GM21529 (cell line): Measurements from ENCODE around the gene SNAPC4.

ENCODE experiments used
- ATAC-seq: cut with Tn5 transposase; IDR thresholded peaks from one replicate; pipeline ENCODE4 v1.9.1; 2021; ENCODE audit not compliant: unreplicated experiment

The SNAPC4 gene

GRCh38 chr9:136392538-136393449 is 7.2 kb downstream of the SNAPC4 start:
- no peak for ATAC-seq

DNA sequence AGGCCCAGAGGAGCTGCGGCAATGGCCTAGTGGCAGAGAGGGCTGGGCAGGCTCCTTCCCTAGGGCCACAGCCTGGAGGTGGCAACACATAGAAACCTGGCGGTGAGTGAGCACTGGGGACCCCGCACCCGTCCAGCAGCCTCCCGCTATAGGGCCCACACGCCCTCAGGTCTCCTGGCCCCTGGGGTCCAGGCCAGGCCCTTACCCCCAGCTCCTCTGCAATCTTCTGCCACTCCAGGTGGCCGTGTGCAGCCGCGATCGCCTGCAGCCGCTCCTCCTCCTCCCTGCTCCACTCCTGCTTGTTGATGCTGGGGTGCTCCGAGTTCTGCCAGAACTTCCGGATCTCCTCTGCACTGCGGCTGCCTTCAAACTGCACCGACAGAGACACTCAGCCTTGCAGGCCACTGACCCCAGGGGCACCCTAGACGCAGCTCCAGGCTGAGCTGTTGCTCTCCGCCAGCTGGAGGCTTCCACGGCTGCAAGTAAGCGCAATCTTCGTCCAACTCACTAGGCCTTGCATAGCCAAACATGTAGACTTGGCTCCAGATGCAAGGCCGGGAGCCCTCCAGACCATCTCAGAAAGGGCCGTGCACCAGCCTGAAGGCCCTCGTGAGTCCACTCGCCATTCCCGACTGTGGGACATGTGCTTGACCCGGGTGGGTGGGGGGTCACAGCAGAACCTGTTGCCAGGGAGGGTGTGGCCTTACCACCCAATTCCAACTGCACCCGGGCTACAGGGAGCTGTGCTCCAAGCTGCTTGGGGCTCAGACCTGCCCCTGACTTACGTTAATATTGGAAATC is 8.0 kb downstream of the SNAPC4 start:
- no peak for ATAC-seq

DNA sequence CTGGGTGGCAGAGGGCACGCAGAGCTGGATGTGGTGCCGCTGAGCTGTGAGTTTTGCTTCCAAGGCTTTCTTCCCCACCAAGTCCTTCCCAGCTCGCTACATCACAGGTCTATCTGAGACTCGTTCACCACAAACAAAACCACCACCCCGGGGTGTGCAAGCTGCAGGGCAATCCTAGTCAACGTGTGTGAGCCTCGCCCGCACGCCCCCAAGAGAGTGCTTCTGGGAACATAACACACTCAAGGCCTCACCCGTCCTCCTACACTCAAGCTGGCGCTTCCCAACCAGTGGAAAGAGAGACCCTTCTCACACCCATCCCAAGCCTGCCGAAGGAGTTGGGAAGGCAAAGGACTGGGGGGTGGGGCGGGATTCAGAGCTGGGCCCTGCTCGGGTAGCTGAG is 10.6 kb downstream of the SNAPC4 start:
- ATAC-seq, result no peak

- ATAC-seq, result no peak
Observed at GRCh38 chr9:136387217-136387616, 12.8 kb downstream of the SNAPC4 start.

- ATAC-seq, result no peak
Observed at GRCh38 chr9:136386018-136386417, 14.0 kb downstream of the SNAPC4 start.

DNA sequence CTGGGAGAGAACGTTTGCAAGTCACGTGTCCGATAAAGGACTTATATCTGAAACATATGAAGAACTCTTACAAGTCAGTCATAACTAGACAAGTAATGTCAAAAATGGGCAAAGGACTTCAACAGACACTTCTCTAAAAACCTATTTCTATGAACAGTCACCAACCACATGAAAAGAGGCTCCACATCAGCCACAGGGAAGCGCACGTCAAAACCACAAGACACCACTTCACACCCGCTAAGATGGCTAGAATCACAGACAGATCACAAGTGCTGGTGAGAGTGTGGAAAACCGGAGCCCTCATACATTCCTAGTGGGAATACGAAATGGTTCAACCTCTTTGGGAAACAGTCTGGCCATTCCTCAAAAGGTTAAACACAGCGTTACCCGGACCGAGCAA is 15.0 kb downstream of the SNAPC4 start:
- ATAC-seq, result no peak

GRCh38 chr9:136383436-136383835 is 16.5 kb downstream of the SNAPC4 start:
- ATAC-seq, result no peak

GRCh38 chr9:136381966-136382513 is 17.9 kb downstream of the SNAPC4 start:
- no peak for ATAC-seq

- ATAC-seq, result no peak
Observed at GRCh38 chr9:136381311-136381710, 18.7 kb downstream of the SNAPC4 start.

GRCh38 chr9:136380381-136380780 is 19.6 kb downstream of the SNAPC4 start:
- ATAC-seq, result no peak

GRCh38 chr9:136379891-136380290 is 20.1 kb downstream of the SNAPC4 start:
- ATAC-seq, result no peak

- ATAC-seq, result no peak
Observed at GRCh38 chr9:136379401-136379800, 20.6 kb downstream of the SNAPC4 start.

GRCh38 chr9:136379003-136379287 is 21.0 kb downstream of the SNAPC4 start:
- ATAC-seq, result no peak

DNA sequence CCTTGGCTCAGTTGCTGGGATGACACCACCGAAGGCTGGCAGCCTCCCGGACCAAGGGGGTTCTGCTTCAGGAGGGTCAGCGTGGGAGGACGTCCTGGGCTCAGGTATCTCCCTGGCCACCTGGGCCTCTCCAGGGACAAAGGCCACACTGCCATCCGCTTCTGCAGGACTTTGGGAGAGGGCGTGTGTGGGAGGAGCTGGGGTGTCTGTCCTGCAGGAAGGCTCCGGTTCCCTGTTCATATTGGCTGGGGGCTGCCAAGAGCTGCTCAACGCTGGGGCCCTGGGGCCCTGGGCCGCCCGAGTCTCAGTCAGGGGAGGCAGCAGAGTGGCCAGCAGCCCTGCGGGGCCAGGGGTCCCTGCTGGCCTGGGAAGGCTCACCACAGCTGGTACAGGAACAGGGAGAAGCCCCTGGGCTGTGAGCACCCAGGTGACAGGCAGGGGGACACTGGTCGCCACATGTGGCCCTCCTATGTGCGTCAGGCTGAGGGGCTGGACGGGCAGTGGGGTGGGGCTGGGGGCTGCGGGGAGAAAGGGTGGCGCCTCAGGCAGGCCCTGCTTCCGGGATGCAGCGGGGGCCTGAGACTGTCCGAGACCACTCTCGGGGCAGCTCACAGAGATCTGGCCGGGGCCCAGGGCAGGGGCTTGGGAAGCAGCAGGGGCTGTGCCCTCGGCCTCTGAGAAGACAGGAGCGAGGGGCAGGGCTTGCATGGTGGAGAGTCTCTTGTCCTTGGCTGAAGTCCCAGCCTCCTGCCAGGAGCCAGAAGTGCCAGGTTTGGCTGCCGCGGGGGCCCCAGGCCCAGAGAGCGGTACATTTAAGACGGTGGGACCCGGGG is 21.6 kb downstream of the SNAPC4 start:
- ATAC-seq, result no peak

GRCh38 chr9:136377341-136378169 is 22.4 kb downstream of the SNAPC4 start:
- ATAC-seq, result no peak

- ATAC-seq, result no peak
Observed at GRCh38 chr9:136376457-136376856, 23.5 kb downstream of the SNAPC4 start.

GRCh38 chr9:136375096-136375495 is 24.9 kb downstream of the SNAPC4 start:
- ATAC-seq, result no peak

GRCh38 chr9:136374183-136374575 is 25.8 kb downstream of the SNAPC4 start:
- ATAC-seq, result no peak

- no peak for ATAC-seq
Observed at GRCh38 chr9:136373300-136374182, 26.4 kb downstream of the SNAPC4 start, which contains the start of gene CARD9. CARD9 (minus strand) TSS chr9:136373669; CDS start chr9:136372078, 1,591 bp downstream.
